Keratinocyte (primary cell): ENCODE results near the gene OTOA.

Source experiments
- EZH2 ChIP-seq: IDR thresholded peaks from one replicate; pipeline ENCODE4 v1.6.1; 2012; ENCODE audit warnings: inconsistent platforms, mild to moderate bottlenecking, low read length, moderate library complexity
- TF ChIP-seq, protein P1 (sequence below), 3 experiments: IDR thresholded peaks in 1 of 3; conservative IDR thresholded peaks in 1 of 3; optimal IDR thresholded peaks in 1 of 3; 2 replicates in 2 of 3; 3 replicates in 1 of 3; pipeline versions ENCODE3 to v1.5.1; 2011; ENCODE audit warnings: low read length in 3 of 3, mild to moderate bottlenecking in 3 of 3, moderate library complexity in 2 of 3, control low read depth in 1 of 3, inconsistent platforms in 1 of 3; ENCODE audit not compliant: insufficient read depth in 2 of 3; ENCODE audit errors: extremely low read depth in 1 of 3

GRCh38 chr16:21684199-21684598, 20.4 kb downstream of the OTOA start:
- TF ChIP-seq, protein P1, sequence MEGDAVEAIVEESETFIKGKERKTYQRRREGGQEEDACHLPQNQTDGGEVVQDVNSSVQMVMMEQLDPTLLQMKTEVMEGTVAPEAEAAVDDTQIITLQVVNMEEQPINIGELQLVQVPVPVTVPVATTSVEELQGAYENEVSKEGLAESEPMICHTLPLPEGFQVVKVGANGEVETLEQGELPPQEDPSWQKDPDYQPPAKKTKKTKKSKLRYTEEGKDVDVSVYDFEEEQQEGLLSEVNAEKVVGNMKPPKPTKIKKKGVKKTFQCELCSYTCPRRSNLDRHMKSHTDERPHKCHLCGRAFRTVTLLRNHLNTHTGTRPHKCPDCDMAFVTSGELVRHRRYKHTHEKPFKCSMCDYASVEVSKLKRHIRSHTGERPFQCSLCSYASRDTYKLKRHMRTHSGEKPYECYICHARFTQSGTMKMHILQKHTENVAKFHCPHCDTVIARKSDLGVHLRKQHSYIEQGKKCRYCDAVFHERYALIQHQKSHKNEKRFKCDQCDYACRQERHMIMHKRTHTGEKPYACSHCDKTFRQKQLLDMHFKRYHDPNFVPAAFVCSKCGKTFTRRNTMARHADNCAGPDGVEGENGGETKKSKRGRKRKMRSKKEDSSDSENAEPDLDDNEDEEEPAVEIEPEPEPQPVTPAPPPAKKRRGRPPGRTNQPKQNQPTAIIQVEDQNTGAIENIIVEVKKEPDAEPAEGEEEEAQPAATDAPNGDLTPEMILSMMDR (optimal IDR thresholded peaks at IDR 0.05 in 1 of 3, IDR thresholded peaks at IDR 0.05 in 1 of 3, conservative IDR thresholded peaks at IDR 0.05 in 1 of 3; ENCODE audit: extremely low read depth in 1 of 3, insufficient read depth in 2 of 3, low read length in 3 of 3), result peak; percentile 61 to 69 (median 65)
- no peak for TF ChIP-seq EZH2
